Mesenchymal stem cell (in vitro differentiated cells and primary cell): Measurements from ENCODE around the gene BOC.

Experiments used
- DNase-seq: peaks from one replicate; pipeline ENCODE4 v3.0.0-alpha.2; 2013
- H2AFZ ChIP-seq: one replicate; pipeline ENCODE4 v1.6.1; 2013; ENCODE audit warnings: low read depth, mild to moderate bottlenecking, control low read depth, inconsistent platforms, low read length, moderate library complexity
- H2AK5ac ChIP-seq: 2 replicates; pipeline ENCODE4 v1.6.1; 2013; ENCODE audit warnings: low read length, moderate library complexity, mild to moderate bottlenecking, inconsistent platforms; ENCODE audit not compliant: severe bottlenecking
- H2BK120ac ChIP-seq: one replicate; pipeline ENCODE4 v1.6.1; 2013; ENCODE audit warnings: low read depth, mild to moderate bottlenecking, inconsistent platforms, low read length, moderate library complexity
- H2BK12ac ChIP-seq, 2 experiments: one replicate each; pipeline ENCODE4 v1.6.1; 2013; ENCODE audit warnings: inconsistent platforms in 2 of 2, low read length in 2 of 2, mild to moderate bottlenecking in 2 of 2, moderate library complexity in 2 of 2, control low read depth in 1 of 2
- H2BK15ac ChIP-seq: one replicate; pipeline ENCODE4 v1.6.1; 2013; ENCODE audit warnings: mild to moderate bottlenecking, low read depth, inconsistent platforms; ENCODE audit not compliant: poor library complexity, severe bottlenecking
- H2BK5ac ChIP-seq: 2 replicates; pipeline ENCODE4 v1.6.1; 2013; ENCODE audit warnings: low read depth, mild to moderate bottlenecking, low read length, control low read depth, inconsistent platforms; ENCODE audit not compliant: poor library complexity, severe bottlenecking
- H3K14ac ChIP-seq, 2 experiments: one replicate each; pipeline ENCODE4 v1.6.1; 2013; ENCODE audit warnings: inconsistent platforms in 2 of 2, low read length in 2 of 2, control low read depth in 1 of 2, mild to moderate bottlenecking in 1 of 2, moderate library complexity in 1 of 2
- H3K18ac ChIP-seq, 2 experiments: one replicate each; pipeline ENCODE4 v1.6.1; 2013; ENCODE audit warnings: inconsistent platforms in 2 of 2, low read length in 2 of 2, control low read depth in 1 of 2, low read depth in 1 of 2, mild to moderate bottlenecking in 1 of 2
- H3K23ac ChIP-seq, 2 experiments: one replicate each; pipeline ENCODE4 v1.6.1; 2013; ENCODE audit warnings: inconsistent platforms in 2 of 2, low read length in 2 of 2, mild to moderate bottlenecking in 2 of 2, moderate library complexity in 2 of 2, control low read depth in 1 of 2
- H3K27ac ChIP-seq: 2 replicates; pipeline ENCODE4 v1.5.1; 2013; ENCODE audit warnings: mild to moderate bottlenecking, moderate library complexity, low read length, control low read depth, inconsistent platforms; ENCODE audit not compliant: poor library complexity, severe bottlenecking
- H3K27me3 ChIP-seq, 2 experiments: 2 replicates each; pipeline versions ENCODE4 v1.6.1 to v1.7.0; 2013; ENCODE audit warnings: low read length in 2 of 2, mild to moderate bottlenecking in 2 of 2, moderate library complexity in 2 of 2, control low read depth in 1 of 2, inconsistent platforms in 1 of 2; ENCODE audit not compliant: control insufficient read depth in 1 of 2, insufficient read depth in 1 of 2
- H3K36me3 ChIP-seq, 2 experiments: 2 replicates each; pipeline versions ENCODE4 v1.6.1 to v1.7.0; 2013; ENCODE audit warnings: low read length in 2 of 2, control low read depth in 1 of 2, inconsistent platforms in 1 of 2, low read depth in 1 of 2, mild to moderate bottlenecking in 1 of 2; ENCODE audit not compliant: insufficient read depth in 2 of 2, control insufficient read depth in 1 of 2
- H3K4ac ChIP-seq, 2 experiments: one replicate each; pipeline ENCODE4 v1.6.1; 2013; ENCODE audit warnings: inconsistent platforms in 2 of 2, low read length in 2 of 2, mild to moderate bottlenecking in 2 of 2, moderate library complexity in 2 of 2, control low read depth in 1 of 2, low read depth in 1 of 2
- H3K4me1 ChIP-seq: 2 replicates; pipeline ENCODE4 v1.6.1; 2013; ENCODE audit warnings: low read depth, low read length, control low read depth; ENCODE audit not compliant: control insufficient read depth, insufficient read depth
- H3K4me2 ChIP-seq: 2 replicates; pipeline ENCODE4 v1.6.1; 2013; ENCODE audit warnings: low read length, mild to moderate bottlenecking, inconsistent platforms; ENCODE audit not compliant: poor library complexity, severe bottlenecking
- H3K4me3 ChIP-seq, 2 experiments: 2 replicates each; pipeline versions ENCODE4 v1.5.1 to v1.7.0; 2013; ENCODE audit warnings: low read length in 2 of 2, mild to moderate bottlenecking in 2 of 2, control low read depth in 1 of 2, low read depth in 1 of 2; ENCODE audit not compliant: insufficient read depth in 1 of 2
- H3K79me1 ChIP-seq: replicated peaks from 2 replicates; pipeline ENCODE4 v1.6.1; 2013; ENCODE audit warnings: mild to moderate bottlenecking, control low read depth, low read length, inconsistent platforms; ENCODE audit not compliant: poor library complexity, severe bottlenecking
- H3K9ac ChIP-seq: 2 replicates; pipeline ENCODE4 v1.7.0; 2013; ENCODE audit warnings: mild to moderate bottlenecking, low read length, moderate library complexity
- H3K9me3 ChIP-seq: 2 replicates; pipeline ENCODE4 v1.7.0; 2013; ENCODE audit warnings: mild to moderate bottlenecking, low read length; ENCODE audit not compliant: control insufficient read depth
- H4K8ac ChIP-seq: one replicate; pipeline ENCODE4 v1.6.1; 2013; ENCODE audit warnings: inconsistent platforms, mild to moderate bottlenecking, low read length, moderate library complexity
- H4K91ac ChIP-seq: one replicate; pipeline ENCODE4 v1.6.1; 2013; ENCODE audit warnings: mild to moderate bottlenecking, low read length, inconsistent platforms
- WGBS: methylation state at CpG from one replicate; pipeline ENCODE4 v1.1.7; 2013; ENCODE audit warnings: mixed read lengths; 5-methylcytosine and 5-hydroxymethylcytosine counted together

BOC gene

DNA sequence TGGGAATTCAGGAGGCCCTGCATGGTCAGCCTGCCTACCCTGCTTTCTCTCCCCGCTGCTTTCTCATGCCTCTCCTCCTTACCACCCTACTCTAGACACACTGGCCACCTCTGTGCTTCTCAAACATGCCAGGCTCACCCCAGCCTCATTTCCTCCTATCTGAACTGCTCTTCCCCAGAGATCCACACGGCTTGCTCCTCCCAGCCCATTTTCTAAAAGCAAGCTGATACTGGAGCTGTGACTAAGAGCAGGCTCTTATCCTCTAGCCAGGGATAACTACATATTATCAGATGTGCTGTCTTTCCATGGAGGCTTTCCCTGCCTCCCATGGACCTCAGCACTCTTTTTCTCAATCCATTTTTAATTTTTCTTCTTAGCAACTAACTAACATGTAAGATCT lies 85.9 kb downstream of the BOC start:
- H3K4me1 ChIP-seq, result no peaks in the 10 kb centered on the region
- WGBS, result 47% methylated on average over 2 of the region's 2 CpGs
- H3K36me3 ChIP-seq, result peaks cover 0 to 7% of the 10 kb centered on the region in 2 experiments
- H3K27me3 ChIP-seq, result no peaks in the 10 kb centered on the region
- H2BK12ac ChIP-seq, result no peak overlapping the region
- H3K79me1 ChIP-seq, result no peaks in the 10 kb centered on the region
- no peak overlapping the region for H3K4ac ChIP-seq
- H3K4me3 ChIP-seq, result no peak overlapping the region
- no peak overlapping the region for H2AK5ac ChIP-seq
- no peak overlapping the region for H2BK5ac ChIP-seq
- no peak overlapping the region for H3K9ac ChIP-seq
- H3K14ac ChIP-seq, result no peak overlapping the region
- H3K18ac ChIP-seq, result no peak overlapping the region
- no peak overlapping the region for H3K23ac ChIP-seq
- H3K9me3 ChIP-seq, result no peaks in the 10 kb centered on the region
- H3K27ac ChIP-seq, result no peak overlapping the region
- no peak overlapping the region for H2BK15ac ChIP-seq
- H4K8ac ChIP-seq, result no peak overlapping the region
- DNase-seq, result no peak
- H2BK120ac ChIP-seq, result no peak overlapping the region
- H4K91ac ChIP-seq, result no peak overlapping the region
- no peak overlapping the region for H3K4me2 ChIP-seq
- no peak overlapping the region for H2AFZ ChIP-seq

DNA sequence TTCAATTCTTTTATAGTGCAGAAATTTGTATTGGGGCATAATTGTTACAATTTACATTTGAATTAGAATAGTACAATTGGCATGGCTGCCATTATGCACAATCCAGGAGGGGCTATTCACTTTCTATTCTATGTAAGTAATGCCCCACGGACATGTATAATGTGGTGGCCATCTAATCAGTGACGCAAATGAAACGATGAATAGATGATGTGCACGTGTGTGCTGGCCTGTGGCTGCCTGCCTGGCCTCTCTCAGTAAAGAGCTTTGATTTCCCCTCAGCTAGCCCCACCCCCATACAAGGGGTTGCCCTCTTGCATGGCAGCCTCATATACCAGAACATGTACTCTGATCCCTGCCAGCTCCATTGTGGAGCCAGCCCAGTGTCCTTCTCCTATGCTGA lies 86.5 kb downstream of the BOC start:
- no peak overlapping the region for H3K4ac ChIP-seq
- no peak overlapping the region for H3K18ac ChIP-seq
- peaks cover 0 to 7% of the 10 kb centered on the region in 2 experiments for H3K36me3 ChIP-seq
- peak overlapping the region in 1 of 2 experiments; percentile 3 for H3K23ac ChIP-seq
- no peak overlapping the region for H3K4me3 ChIP-seq
- no peaks in the 10 kb centered on the region for H3K9me3 ChIP-seq
- H2BK15ac ChIP-seq, result no peak overlapping the region
- peak overlapping the region in 1 of 2 experiments; percentile 11 for H2BK12ac ChIP-seq
- no peaks in the 10 kb centered on the region for H3K4me1 ChIP-seq
- H3K79me1 ChIP-seq, result no peaks in the 10 kb centered on the region
- no peak for DNase-seq
- H3K9ac ChIP-seq, result no peak overlapping the region
- no peaks in the 10 kb centered on the region for H3K27me3 ChIP-seq
- H2AK5ac ChIP-seq, result no peak overlapping the region
- H2AFZ ChIP-seq, result no peak overlapping the region
- no peak overlapping the region for H4K91ac ChIP-seq
- H3K4me2 ChIP-seq, result no peak overlapping the region
- 89% methylated on average over 4 of the region's 4 CpGs for WGBS
- H2BK120ac ChIP-seq, result no peak overlapping the region
- H3K14ac ChIP-seq, result no peak overlapping the region
- no peak overlapping the region for H3K27ac ChIP-seq
- no peak overlapping the region for H2BK5ac ChIP-seq
- no peak overlapping the region for H4K8ac ChIP-seq

DNA sequence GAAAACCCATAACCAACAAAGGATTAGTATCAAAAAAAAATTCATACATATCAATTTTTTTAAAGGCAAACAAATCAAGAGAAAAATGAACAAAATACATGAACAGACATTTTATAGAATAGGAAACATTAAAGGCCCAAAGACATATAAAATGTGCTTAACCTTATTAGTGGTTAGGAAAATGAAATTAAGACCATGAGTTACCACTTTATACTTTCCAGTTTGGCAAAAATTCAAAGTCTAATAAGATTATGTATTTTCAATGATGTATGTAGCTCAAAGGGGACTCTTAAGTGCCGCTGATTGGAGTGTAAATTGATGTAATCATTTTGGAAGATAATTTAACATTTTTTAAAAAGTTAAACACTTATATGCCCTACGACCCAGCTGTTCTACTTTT lies 89.2 kb downstream of the BOC start:
- Histone ChIP-seq H3K4me3 (no peak overlapping the region), H3K4ac (no peak overlapping the region), H4K8ac (no peak overlapping the region), H3K23ac (no peak overlapping the region), H3K9ac (no peak overlapping the region), H2AK5ac (no peak overlapping the region), H3K14ac (no peak overlapping the region), H3K18ac (no peak overlapping the region), H3K79me1 (no peaks in the 10 kb centered on the region), H2BK15ac (no peak overlapping the region), H3K27me3 (no peaks in the 10 kb centered on the region), H3K9me3 (no peaks in the 10 kb centered on the region), H2BK5ac (no peak overlapping the region), H2BK120ac (no peak overlapping the region), H4K91ac (no peak overlapping the region), H3K27ac (no peak overlapping the region), H2AFZ (no peak overlapping the region), H3K4me1 (no peaks in the 10 kb centered on the region), H3K36me3 (peaks cover 6 to 7% of the 10 kb centered on the region in 2 experiments), H3K4me2 (no peak overlapping the region), H2BK12ac (no peak overlapping the region)
- WGBS, result no CpG with 5 or more reads among the region's 2 CpGs
- no peak for DNase-seq

DNA sequence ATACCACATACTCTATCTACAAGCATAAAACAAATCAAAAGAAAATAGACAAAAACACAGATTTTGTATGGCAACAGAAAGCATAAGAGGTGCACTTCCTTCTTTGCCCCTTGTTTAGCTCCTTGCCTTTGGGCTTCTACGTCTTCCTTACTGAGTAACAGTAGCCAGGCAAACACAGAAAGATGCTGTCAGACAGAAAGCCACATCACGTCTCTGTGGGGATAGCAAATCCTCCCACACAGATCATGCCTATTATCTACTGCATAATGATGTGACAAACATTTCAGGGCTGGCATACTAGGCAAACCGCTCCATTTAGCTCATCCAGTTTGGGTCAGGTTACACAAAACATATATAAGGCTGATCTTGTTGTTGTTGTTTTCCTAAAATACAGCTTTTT lies 92.7 kb downstream of the BOC start:
- 81% methylated on average over 2 of the region's 3 CpGs for WGBS

More for the DNA sequence above, 92.7 kb downstream of the BOC start:
- Histone ChIP-seq H2BK12ac (no peak overlapping the region), H2AK5ac (no peak overlapping the region), H3K79me1 (no peaks in the 10 kb centered on the region), H3K27me3 (no peaks in the 10 kb centered on the region), H3K9me3 (no peaks in the 10 kb centered on the region), H3K4me1 (no peaks in the 10 kb centered on the region), H3K23ac (no peak overlapping the region), H2BK15ac (no peak overlapping the region), H2AFZ (no peak overlapping the region), H3K4ac (no peak overlapping the region), H3K36me3 (peaks cover 3 to 6% of the 10 kb centered on the region in 2 experiments), H3K4me2 (no peak overlapping the region), H4K8ac (no peak overlapping the region), H3K4me3 (no peak overlapping the region), H3K18ac (no peak overlapping the region), H2BK120ac (no peak overlapping the region), H4K91ac (no peak overlapping the region), H3K9ac (no peak overlapping the region), H3K27ac (no peak overlapping the region), H3K14ac (no peak overlapping the region), H2BK5ac (no peak overlapping the region)
- no peak for DNase-seq
